Stimulated activated CD4-positive, alpha-beta T cell treated with anti-CD3 and anti-CD28 coated beads, Interleukin-2, amount 100 ng/mL, for 24 hours (primary cell): Measurements from ENCODE around the gene HOXC6.

Experiments used
- DNase-seq, 2 donors: peaks; one replicate each; pipeline ENCODE4 v3.0.0-alpha.2; 2020

Gene HOXC6

DNA sequence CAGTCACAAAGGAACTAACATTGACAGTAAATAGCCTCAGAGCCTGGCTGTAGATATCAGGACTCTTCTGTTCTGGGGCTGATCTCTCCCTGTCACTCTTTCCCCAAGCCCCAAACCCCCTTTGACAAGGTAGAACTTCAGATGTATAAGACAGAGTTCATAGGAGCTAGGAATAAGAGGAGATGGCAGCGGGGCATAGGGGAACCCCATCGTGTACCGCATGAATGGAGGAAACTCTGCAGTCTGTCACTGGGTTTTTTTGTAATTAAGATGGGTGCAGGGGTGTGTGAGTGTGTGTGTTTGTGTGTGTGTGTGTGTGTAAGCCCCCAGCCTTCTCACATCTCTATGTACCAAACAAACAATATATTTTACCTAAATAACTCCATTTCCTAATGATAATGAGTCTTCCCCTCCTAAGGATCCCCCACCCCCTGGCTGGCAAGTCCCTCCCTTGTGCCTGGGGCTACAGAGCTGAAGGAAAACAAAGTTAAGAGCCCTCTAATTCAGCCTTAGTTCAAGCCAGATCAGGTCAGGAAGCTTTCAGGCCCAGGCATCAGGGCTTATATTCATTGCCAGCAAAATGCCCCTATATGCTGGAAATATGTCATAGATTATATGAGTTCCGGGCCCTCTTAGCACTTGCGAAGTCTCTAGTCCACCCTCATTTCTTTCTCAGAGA lies 16.3 kb downstream of the HOXC6 start:
- DNase-seq, result no peak

DNA sequence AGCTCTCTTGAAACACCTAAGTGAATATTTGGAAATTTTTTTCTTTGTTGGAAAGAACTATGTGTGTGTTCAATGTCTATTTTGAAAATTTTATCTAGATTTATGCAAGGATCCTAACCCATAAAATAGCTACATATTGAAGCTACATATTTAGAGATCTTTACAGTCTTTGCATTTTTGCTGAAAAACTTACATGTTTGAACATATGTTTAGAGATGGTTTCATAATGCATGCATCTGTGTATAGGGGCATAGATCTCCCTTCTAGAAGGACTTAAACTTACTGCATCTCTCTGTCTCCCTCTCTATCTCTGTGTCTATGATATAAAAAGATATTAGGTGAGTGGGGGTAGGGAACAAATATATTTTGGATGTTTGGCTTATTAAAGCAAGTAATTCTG lies 17.2 kb downstream of the HOXC6 start:
- DNase-seq, result no peak

DNA sequence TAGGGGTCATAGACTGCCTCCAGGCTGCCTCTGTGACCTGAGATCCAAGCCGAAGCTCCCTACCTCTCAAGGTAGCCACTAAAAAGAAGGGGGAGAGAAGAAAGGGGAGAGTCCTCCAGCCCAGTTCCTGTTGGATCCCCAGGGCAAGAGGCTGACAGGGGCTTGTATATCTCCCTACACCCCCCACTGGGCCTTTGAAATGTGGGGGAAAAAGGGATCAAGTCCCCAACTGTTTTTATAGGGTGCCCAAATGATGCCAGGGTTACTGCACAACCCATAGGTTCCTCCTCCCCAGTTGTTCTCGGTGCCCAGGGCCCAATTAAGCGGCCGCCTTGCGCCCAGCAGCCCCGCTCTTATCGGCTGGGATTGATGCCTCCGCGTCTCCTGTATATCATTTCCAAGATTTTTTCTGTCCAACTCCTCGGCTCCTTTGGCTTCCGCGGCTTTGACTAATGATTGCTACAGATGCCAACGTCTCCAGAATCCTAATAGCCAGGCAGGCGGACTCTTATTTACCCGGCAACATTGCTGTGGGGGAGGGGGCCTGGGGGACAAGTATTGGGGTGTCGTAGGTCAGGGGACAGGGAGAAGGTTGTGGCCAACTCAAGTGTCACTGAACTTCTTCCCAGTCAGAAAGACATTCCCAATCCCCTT lies 17.8 kb downstream of the HOXC6 start:
- no peak for DNase-seq

DNA sequence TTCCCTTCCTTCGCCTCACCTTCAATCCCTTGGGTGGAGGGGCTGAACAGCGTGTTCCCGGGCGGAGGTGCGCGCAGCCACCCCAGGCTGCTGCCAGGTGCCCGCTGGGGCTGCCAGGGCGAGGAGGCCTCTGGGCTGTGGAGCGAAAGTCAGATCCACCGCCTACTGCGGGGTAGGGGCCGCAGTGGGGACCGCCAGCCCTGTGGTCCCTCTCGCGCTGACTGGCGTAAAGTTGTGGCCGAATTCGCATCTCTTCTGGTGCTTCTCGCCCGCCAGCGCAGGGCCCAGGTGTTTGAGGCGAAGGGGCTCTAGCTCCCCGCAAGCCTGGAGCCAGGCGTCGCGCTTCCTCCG lies 18.5 kb downstream of the HOXC6 start:
- DNase-seq, result no peak

DNA sequence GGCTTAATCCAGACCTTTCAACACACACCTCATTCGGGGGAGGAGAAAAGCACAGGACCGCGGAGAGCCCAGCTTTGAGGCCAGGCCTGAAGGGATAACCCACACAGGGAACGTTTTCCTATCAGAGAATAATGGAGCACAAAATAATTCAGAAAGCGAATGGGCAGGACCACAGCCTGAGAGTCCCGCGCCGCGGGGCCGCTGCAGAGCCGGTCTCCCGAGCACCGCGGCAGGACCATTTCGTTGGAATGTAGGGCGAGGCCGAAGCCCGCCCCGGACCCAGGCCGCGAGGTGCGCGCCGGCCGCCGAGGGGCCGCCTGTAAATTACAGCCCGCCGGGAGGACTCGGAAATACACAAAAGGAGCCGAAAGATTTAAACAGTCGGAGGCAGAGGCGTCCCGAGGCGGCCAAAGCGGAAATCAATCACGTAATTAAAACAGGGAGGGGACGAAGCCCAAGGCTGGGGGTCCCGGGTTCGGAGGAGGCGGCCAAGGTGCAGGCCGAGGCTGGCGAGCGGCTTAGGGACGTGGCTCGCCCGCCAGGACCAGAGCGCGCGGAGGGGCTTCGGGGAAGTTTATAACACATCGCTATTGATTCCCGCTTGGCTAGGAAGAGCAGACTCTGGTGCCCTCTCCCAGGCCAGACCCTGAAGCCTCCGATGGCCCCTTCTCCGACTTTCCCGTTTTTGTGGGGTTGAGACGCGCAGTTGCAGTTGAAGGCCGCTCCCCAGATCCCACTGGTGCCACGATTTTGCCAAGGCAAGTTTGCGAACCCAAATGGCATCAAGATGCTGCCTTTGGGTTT lies 19.1 kb downstream of the HOXC6 start:
- DNase-seq, result no peak

DNA sequence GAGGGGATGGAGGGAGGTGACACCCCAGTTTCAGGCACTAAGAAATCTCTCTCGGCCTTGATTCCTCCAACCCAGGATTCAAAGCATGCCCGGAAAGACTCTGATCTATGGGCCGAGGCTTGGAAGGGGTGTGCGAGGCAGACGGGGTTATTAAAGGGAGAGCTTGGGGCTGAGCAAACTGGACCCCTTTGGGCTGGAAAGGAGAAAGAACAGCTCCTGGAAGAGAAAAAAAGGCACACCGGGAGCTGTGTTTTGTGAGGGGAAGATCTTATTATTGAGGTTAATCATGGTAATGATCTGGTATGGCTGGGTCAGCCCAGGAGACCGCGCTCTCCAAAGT lies 19.7 kb downstream of the HOXC6 start:
- no peak for DNase-seq

DNA sequence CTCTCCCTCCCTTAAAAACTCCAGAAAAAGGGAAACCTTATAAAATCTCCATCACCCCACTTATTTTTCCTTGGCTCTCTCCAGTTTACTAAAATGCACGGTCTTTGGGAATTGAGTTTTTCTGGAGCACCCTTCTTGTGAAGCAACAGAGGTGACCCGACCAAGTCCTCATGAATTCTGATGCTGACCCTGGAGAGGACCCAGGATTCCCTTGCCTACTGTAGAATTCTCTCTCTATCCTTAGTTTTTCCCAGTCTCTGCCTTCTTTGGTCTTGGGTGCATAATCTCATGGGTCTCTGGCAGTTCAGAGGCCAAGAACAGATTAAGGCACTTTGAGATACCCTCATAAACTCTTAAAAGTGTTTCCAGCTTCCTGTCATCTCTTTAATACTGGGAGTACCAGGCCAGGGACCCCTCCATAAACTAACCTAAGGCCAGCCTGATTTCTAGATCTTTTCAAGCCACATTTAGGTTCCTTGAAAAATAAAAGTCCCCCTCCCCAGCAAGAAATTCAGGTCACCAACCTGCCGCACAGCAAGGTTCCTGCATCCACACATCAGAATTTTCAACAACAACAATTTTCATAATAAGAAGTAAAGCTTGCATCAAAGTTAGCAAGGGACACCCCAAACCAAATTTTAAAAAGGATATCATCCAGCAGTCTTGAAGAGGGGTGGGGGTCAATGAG lies 20.3 kb downstream of the HOXC6 start:
- no peak for DNase-seq

DNA sequence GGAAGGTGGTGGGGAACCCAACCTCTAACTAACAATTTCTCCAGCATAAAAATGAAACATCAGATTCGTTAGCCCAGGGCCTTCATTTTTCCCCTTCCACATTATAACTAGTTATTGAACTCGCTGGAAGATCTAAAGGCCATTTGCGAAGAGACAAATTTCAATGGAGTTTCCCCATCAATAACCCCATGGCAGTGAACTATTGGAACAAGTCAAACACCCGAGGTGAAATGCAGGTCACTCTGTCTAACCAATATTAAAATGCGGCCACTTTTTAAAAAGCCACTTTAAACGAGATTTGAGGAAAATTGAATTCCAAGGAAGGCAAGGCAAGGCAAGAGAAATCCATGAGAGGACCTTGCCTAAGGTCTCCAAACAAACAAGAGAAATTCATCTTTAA lies 20.9 kb downstream of the HOXC6 start:
- no peak for DNase-seq

DNA sequence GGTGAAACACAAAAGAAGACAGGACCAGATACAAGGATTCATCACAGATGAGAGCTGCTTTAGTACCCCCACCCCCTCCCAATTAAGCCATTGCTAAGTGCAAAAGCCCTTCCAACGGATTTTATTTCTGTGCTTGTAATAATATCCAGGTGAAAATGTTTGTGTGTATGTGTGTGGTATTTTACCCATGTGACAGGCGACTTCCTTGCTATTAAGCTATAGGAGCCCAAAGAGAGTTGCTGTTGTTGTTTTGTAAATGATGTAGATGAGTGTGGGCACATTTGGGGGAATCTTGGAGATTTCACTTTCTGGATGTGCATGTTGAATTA lies 22.2 kb downstream of the HOXC6 start:
- DNase-seq, result no peak

DNA sequence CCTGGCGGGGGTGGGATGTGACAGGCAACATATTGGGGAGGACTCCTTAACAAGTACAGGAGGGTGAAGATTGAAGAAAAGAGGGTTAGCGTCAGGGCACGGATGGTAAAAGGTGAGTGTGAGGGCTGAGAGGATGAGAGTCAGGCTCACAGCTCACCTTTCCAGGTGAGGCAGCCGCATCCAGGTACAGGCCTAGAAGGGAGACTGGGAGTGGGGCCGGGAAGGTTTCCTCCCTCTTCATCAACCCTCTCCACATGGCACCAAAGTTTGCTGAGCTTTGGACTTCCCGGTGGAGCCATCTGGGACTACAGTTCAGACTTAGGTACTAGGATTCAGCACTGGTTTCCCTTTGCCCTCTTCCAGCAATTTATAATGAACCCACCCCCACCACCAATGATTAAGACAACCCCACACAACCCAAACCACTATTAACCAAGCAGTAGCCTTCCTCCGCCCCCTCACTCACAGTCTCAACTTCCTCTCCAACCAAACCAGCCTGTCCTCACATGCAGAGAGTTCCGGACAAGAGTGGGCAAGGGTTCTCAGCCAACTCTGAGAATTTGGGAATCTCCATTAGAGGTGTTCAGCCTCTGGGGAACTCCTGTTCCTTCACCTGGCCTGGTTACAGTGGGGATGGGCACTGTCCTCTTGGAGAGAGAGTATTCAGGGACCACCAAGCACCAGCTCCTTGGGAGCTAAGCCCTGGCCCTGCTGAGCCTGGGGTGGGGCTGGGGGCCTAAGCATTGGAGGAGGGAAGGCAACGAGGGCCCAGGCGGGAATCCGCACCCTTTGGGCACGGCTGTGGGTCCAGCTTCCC lies 23.0 kb downstream of the HOXC6 start:
- DNase-seq, result no peak

DNA sequence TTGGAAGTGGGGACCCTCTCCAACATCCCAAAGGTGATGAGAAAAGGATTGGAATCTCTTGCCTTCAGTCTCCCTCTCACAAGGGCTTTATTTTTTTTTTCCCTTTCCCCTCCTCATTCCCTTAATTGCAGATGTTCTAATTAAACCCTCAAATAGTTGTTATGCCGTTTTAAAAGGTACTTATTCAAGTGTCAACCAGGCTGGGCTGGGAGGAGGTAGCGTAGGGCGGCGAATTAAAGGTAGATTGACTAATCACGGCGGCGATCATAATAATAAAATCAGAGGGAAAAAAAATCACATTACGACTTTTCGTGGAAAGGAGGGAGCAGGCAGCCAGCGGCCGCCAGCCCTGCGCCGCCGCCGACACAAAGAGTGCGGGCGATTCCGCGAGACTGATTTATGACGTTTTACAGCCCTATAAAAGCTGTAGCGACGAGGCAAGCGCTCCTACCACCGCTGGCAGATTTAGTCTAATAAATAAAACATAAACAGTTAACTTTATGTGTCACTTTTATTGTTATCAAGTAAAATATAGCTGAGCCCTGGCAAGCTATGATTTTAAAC lies 23.7 kb downstream of the HOXC6 start:
- DNase-seq, result no peak

DNA sequence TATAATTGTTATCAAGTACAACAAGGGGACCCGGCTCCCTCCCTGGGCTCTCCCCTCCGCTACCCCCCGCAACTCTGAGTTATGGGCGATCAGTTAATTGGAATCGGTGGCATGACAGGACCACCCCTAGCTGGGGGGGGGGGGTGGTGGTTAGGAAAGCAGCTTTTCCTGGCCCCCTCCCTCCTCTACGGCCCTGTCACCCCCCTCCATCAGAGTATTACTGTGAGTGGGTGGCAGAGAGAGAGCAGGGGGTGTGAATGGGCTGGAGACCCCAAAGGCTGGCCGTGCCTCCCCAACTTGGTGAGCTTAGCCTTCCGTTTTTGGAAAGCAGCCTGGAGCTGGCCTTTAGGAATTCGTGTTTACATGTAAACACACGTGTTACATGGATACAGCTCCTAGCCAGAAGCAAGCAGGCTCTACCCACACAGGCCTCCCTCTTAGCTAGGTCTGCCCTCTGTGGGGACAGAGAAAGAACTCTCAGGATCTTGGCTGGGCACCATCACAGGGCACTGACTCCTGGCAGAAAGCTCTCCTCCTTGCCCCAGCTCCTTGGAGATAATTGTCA lies 24.3 kb downstream of the HOXC6 start:
- DNase-seq, result no peak

DNA sequence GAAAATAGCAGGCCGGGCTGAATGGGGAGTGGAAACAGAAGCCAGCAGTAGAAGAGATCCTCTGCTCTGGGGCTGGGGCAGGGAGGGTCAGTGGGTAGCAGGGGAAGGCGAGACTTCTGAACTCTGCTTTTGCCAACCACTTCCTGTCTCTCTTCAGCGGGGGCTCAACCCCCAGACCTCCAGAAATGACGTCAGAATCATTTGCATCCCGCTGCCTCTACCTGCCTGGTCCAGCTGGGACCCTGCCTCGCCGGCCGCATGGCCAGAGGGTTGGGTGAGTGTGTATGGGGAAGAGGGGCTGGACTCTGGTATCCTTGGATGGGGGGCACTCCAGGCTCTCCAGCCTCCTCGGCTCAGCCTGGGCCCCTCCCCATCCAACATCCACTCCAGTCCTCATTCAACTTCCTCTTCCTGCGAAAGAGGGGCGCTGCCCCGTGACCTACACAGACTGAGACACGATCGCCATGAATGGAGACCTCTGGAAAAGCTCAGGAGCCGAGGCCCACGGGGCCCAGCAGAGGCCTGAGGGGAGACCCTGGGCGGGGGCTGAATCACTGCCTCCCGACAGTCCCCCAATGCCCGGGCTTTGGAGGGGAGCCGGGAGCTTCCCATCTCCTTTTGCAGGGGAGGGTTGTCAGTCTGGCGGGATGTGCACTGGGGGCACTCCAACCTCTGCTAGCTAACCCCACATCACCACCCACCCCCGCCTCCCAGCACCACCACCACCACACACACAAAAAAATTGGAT lies 24.9 kb downstream of the HOXC6 start:
- no peak for DNase-seq

DNA sequence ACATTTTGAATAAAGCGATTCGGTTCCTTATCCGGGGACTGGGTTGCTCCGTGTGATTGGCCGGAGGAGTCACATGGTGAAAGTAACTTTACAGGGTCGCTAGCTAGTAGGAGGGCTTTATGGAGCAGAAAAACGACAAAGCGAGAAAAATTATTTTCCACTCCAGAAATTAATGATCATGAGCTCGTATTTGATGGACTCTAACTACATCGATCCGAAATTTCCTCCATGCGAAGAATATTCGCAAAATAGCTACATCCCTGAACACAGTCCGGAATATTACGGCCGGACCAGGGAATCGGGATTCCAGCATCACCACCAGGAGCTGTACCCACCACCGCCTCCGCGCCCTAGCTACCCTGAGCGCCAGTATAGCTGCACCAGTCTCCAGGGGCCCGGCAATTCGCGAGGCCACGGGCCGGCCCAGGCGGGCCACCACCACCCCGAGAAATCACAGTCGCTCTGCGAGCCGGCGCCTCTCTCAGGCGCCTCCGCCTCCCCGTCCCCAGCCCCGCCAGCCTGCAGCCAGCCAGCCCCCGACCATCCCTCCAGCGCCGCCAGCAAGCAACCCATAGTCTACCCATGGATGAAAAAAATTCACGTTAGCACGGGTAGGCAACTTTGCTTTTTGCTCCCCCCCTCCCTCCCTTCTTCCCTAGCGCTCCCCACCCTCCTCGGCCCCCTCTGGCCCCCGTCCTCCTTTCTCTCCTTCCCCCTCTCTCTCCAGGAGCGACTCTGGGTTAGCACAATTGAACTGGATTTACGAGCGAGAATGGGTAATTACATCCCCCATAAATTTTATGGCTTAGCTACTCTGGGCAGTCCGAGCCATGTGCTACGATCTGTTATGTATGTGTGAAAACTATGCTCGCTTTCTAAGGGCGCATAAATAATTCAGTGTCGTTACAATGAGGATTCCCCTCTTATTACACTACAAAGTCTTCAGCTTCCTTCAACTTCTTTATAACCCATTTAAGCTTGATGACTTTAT lies 25.8 kb downstream of the HOXC6 start, which contains the start of gene HOXC4:
HOXC4 (plus strand) TSS at position 85 of the 991 bp plus-strand sequence; CDS start at position 173, 88 bp downstream.
- no peak for DNase-seq

DNA sequence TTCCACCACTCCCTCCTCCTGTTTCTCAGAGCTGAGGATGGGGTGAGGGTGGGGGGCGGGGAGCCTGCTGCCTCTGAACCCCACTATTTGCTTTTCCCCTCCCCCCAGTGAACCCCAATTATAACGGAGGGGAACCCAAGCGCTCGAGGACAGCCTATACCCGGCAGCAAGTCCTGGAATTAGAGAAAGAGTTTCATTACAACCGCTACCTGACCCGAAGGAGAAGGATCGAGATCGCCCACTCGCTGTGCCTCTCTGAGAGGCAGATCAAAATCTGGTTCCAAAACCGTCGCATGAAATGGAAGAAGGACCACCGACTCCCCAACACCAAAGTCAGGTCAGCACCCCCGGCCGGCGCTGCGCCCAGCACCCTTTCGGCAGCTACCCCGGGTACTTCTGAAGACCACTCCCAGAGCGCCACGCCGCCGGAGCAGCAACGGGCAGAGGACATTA lies 26.5 kb downstream of the HOXC6 start:
- no peak for DNase-seq

DNA sequence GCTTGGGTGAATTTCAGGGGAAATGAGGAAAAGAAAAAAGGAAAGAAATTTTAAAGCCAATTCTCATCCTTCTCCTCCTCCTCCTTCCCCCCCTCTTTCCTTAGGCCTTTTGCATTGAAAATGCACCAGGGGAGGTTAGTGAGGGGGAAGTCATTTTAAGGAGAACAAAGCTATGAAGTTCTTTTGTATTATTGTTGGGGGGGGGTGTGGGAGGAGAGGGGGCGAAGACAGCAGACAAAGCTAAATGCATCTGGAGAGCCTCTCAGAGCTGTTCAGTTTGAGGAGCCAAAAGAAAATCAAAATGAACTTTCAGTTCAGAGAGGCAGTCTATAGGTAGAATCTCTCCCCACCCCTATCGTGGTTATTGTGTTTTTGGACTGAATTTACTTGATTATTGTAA lies 27.3 kb downstream of the HOXC6 start:
- DNase-seq, result no peak

DNA sequence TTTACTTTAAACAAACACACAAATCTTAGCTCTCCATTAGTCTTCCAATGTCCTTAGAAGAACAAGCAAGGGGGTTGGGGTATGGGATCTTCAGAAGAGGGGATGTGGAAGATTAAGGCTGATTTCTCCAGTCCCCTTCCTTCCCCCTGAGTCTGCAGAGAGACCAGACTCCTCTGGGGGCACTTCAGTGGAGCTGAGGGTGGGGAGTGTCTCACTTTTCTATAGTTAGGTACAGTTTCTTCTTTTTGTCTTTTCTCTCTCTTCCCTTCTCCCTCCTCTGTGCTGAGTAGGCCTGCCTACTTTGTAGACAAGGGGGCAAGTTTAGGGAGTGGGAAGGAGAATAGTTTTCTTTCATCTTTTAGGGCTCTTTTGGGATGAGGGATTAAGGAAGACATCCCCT lies 27.9 kb downstream of the HOXC6 start:
- no peak for DNase-seq

DNA sequence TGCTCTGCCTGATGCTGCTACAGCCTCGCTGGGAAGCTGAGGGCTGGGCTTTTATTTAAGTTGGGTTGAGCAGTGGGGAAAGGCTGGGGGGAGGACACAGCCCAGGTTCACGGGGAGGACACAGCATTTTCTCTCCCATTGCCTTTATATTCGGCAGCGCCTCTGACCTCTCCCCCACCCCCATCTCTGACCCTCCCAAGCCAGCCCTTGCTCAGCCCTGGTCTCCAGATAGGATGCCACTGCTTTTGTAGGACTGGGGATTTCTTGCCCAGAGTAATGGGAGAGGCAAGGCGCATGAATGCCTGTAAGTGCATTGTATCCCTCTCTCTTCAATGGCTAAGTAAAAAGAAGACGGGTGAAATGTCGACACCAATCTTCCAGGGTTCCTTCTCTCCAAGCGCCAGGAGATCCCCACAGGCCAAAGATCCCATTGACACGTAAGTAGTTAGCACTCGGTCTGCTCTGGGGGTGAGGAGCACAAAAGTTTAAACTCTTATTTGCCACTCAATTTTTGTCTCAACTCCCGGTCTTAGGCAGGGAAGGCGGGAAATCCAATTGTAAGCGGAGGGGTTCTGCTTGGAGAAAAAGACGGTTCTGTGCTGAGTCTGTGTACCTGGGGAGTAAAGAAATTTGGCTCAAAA lies 30.0 kb downstream of the HOXC6 start:
- no peak for DNase-seq

DNA sequence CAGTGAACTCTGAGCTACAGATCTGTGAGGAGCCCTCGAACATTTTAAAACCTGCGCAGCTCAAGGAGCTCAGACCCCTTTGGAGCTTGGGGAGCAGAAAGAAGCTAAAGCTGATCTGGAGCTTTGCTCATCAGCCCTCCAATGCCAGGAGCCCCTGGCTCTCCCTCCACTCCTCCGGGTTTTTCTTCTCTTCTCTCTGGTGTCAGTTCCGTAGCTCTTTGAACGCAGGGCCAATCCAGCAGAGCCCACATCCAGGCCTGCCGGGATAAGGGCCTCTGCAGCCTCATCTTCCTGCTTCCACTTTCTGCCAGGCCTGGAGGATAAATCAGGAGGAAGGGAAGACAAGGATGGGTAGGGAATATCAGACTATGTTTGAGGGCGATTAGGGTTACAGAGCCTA lies 31.4 kb downstream of the HOXC6 start:
- no peak for DNase-seq
